Skeletal muscle tissue (tissue), 4 donors: ENCODE measurements around the gene JMJD1C. TPM values are rescaled to one million over a fixed set of nuclear protein-coding genes. Genes with fewer than 3 reads are reported as not detected.
"Not testable (repeated sequence)": the region's sequence is repeated elsewhere in the genome, so short reads cannot be mapped to it uniquely, and the experiment has no call there.

Experiments used
- H3K27ac ChIP-seq: one replicate; pipeline ENCODE4 v1.7.0; 2013; ENCODE audit warnings: mild to moderate bottlenecking, low read depth, low read length, inconsistent platforms
- H3K27me3 ChIP-seq, 3 donors: one replicate each; pipeline ENCODE4 v1.7.0; 2013; ENCODE audit warnings: low read length in 3 of 3; ENCODE audit not compliant: control insufficient read depth in 3 of 3, insufficient read depth in 3 of 3
- H3K36me3 ChIP-seq, 3 donors: one replicate each; pipeline ENCODE4 v1.7.0; 2013; ENCODE audit warnings: low read length in 3 of 3; ENCODE audit not compliant: control insufficient read depth in 3 of 3, insufficient read depth in 3 of 3
- H3K4me1 ChIP-seq, 3 donors: one replicate each; pipeline ENCODE4 v1.7.0; 2013; ENCODE audit warnings: low read length in 3 of 3, mild to moderate bottlenecking in 3 of 3; ENCODE audit not compliant: control insufficient read depth in 3 of 3, insufficient read depth in 3 of 3
- H3K4me3 ChIP-seq, 3 donors: one replicate each; pipeline ENCODE4 v1.7.0; 2013; ENCODE audit warnings: low read length in 3 of 3
- H3K9ac ChIP-seq, 3 donors: one replicate each; pipeline ENCODE4 v1.7.0; 2013; ENCODE audit warnings: low read length in 3 of 3, mild to moderate bottlenecking in 3 of 3, moderate library complexity in 2 of 3, low read depth in 1 of 3
- H3K9me3 ChIP-seq, 3 donors: one replicate each; pipeline ENCODE4 v1.7.0; 2013; ENCODE audit warnings: low read length in 3 of 3; ENCODE audit not compliant: control insufficient read depth in 3 of 3
- total RNA-seq: library from RNA; depleted of rRNA; stranded (reverse); fragments of >200 nt; gene quantifications from one replicate; pipeline ENCODE4 v1.2.3, GENCODE V29; 2014
- donor health status: Osteomylitis.

JMJD1C gene
- total RNA-seq, 1 donor from 2014 or later = 90.8 TPM

GRCh38 chr10:63390521-63390920, 75.3 kb downstream of the JMJD1C start:
- Histone ChIP-seq H3K4me1 (peaks cover 0 to 8% (median 0%) of the 10 kb centered on the region in 3 donors), H3K4me3 (no peak overlapping the region), H3K9ac (no peak overlapping the region), H3K36me3 (no peaks in the 10 kb centered on the region), H3K27me3 (no peaks in the 10 kb centered on the region), H3K9me3 (no peaks in the 10 kb centered on the region), H3K27ac (no peak overlapping the region)

- no peaks in the 10 kb centered on the region for H3K27me3 ChIP-seq
- no peaks in the 10 kb centered on the region for H3K36me3 ChIP-seq
- no peak overlapping the region for H3K9ac ChIP-seq
- H3K4me3 ChIP-seq = no peak overlapping the region
- no peak overlapping the region for H3K27ac ChIP-seq
- peaks cover 0 to 8% (median 0%) of the 10 kb centered on the region in 3 donors for H3K4me1 ChIP-seq
- H3K9me3 ChIP-seq = no peaks in the 10 kb centered on the region
These were observed 77.3 kb downstream of the JMJD1C start for GRCh38 chr10:63388421-63389031.

- Histone ChIP-seq H3K27me3 (no peaks in the 10 kb centered on the region), H3K4me3 (no peak overlapping the region), H3K9me3 (no peaks in the 10 kb centered on the region), H3K27ac (no peak overlapping the region), H3K9ac (no peak overlapping the region), H3K4me1 (peaks cover 0 to 8% (median 0%) of the 10 kb centered on the region in 3 donors), H3K36me3 (no peaks in the 10 kb centered on the region)
These were observed 80.5 kb downstream of the JMJD1C start for GRCh38 chr10:63385254-63385653.

GRCh38 chr10:63384675-63385074, 81.1 kb downstream of the JMJD1C start:
- Histone ChIP-seq H3K27ac (no peak overlapping the region), H3K27me3 (no peaks in the 10 kb centered on the region), H3K36me3 (no peaks in the 10 kb centered on the region), H3K9me3 (no peaks in the 10 kb centered on the region), H3K4me1 (peaks cover 0 to 8% (median 0%) of the 10 kb centered on the region in 3 donors), H3K4me3 (no peak overlapping the region), H3K9ac (no peak overlapping the region)

- Histone ChIP-seq H3K27ac (no peak overlapping the region), H3K9me3 (no peaks in the 10 kb centered on the region), H3K4me3 (no peak overlapping the region), H3K27me3 (no peaks in the 10 kb centered on the region), H3K36me3 (no peaks in the 10 kb centered on the region), H3K4me1 (peaks cover 0 to 8% (median 0%) of the 10 kb centered on the region in 3 donors), H3K9ac (no peak overlapping the region)
These were observed 81.8 kb downstream of the JMJD1C start for GRCh38 chr10:63384001-63384400.

GRCh38 chr10:63383141-63383540, 82.6 kb downstream of the JMJD1C start:
- peaks cover 0 to 8% (median 0%) of the 10 kb centered on the region in 3 donors for H3K4me1 ChIP-seq
- H3K36me3 ChIP-seq = no peaks in the 10 kb centered on the region
- no peaks in the 10 kb centered on the region for H3K9me3 ChIP-seq
- H3K4me3 ChIP-seq = no peak overlapping the region
- no peak overlapping the region for H3K9ac ChIP-seq
- no peaks in the 10 kb centered on the region for H3K27me3 ChIP-seq
- no peak overlapping the region for H3K27ac ChIP-seq

- Histone ChIP-seq H3K4me3 (no peak overlapping the region), H3K9me3 (no peaks in the 10 kb centered on the region), H3K4me1 (peaks cover 0 to 8% (median 0%) of the 10 kb centered on the region in 3 donors), H3K27ac (no peak overlapping the region), H3K27me3 (no peaks in the 10 kb centered on the region), H3K36me3 (no peaks in the 10 kb centered on the region), H3K9ac (no peak overlapping the region)
These were observed 83.7 kb downstream of the JMJD1C start for GRCh38 chr10:63382066-63382465.

- not testable (repeated sequence) for H3K27me3 ChIP-seq, H3K27ac ChIP-seq, H3K9me3 ChIP-seq, H3K9ac ChIP-seq, H3K36me3 ChIP-seq, H3K4me1 ChIP-seq
- H3K4me3 ChIP-seq = peak overlapping the region in 1 of 3 donors; percentile 12
These were observed 88.5 kb downstream of the JMJD1C start for GRCh38 chr10:63377305-63377661.

GRCh38 chr10:63376560-63377304, 89.0 kb downstream of the JMJD1C start:
- Histone ChIP-seq H3K4me1 (no peaks in the 10 kb centered on the region), H3K36me3 (no peaks in the 10 kb centered on the region), H3K9ac (no peak overlapping the region), H3K4me3 (peak overlapping the region in 1 of 3 donors; percentile 12), H3K27ac (no peak overlapping the region), H3K27me3 (no peaks in the 10 kb centered on the region), H3K9me3 (no peaks in the 10 kb centered on the region)

GRCh38 chr10:63375859-63376258, 89.9 kb downstream of the JMJD1C start:
- no peak overlapping the region for H3K27ac ChIP-seq
- H3K4me3 ChIP-seq = no peak overlapping the region
- no peak overlapping the region for H3K9ac ChIP-seq

More at GRCh38 chr10:63375859-63376258, 89.9 kb downstream of the JMJD1C start:
- Histone ChIP-seq H3K27me3 (no peaks in the 10 kb centered on the region), H3K36me3 (no peaks in the 10 kb centered on the region), H3K9me3 (no peaks in the 10 kb centered on the region), H3K4me1 (no peaks in the 10 kb centered on the region)
